SK-MEL-5 (cell line): ENCODE results near the gene CAMKK1. TPM values are rescaled to one million over a fixed set of nuclear protein-coding genes. Genes with fewer than 3 reads are reported as not detected.

ENCODE experiments used
- DNase-seq: peaks from one replicate; pipeline ENCODE4 v3.0.0-alpha.2; 2016; ENCODE audit warnings: low read depth, low spot score
- in situ Hi-C: cut with HindIII; loops from 2 replicates; pipeline ENCODE4 v1.10.0; 2016; ENCODE audit warnings: low sequenced_read_pairs, high pct_unique_total_duplicates, low pct_unique_long_range_greater_than_20kb
- total RNA-seq: library from RNA; depleted of rRNA; stranded (reverse); fragments of >200 nt; shearing (Covaris generic); gene quantifications from 2 replicates; pipeline ENCODE4 v1.2.3, GENCODE V29; 2014

Gene CAMKK1
- total RNA-seq, 1 experiment from 2014 or later: 5.4 TPM

- DNase-seq: no peak
These were observed 54.6 kb downstream of the CAMKK1 start for GRCh38 chr17:3838206-3838605.

GRCh38 chr17:3836551-3836950 lies 56.3 kb downstream of the CAMKK1 start:
- DNase-seq: no peak
- in situ Hi-C loops: no loop called here

More at GRCh38 chr17:3838206-3838605, 54.6 kb downstream of the CAMKK1 start:
- in situ Hi-C loops: no loop called here

DNA sequence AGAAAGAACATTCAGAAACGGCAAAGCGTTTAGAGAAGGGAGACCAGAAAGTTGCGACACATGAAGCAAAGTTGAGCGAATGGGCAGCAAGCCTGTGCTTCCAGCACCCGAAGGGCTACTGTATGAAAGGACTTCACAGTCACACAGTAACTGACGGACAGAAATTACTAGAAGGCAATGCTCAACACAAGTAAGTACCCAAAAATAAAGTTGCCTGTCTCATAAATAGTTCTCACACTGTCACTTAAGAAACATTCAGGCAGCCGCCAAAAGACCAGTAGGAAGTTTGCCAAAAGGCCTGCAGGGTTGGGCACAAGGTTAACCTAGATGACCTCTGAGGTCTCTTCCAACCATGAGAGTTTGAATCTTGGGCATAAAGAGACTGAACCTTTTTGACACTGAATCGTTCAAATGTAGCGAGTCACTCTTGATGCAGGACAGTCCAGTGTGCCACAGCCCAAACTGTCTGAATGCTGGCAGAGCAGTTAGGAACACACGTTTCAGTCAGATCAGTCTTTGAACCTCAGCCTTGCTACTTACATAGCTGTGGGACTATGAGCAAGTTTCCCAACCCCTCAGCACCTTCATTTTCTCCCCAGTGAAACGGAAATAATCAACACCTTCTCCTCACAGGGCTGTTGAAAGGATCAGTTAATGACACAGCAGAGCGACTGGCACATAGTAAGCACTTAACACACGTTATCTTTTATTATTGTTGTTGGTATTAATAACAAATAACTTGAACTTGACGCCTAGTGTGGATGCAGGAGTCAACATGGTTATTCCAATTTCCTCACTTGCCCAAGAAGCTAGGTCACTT lies 57.2 kb downstream of the CAMKK1 start:
- no peak for DNase-seq

GRCh38 chr17:3834811-3835210 lies 58.0 kb downstream of the CAMKK1 start:
- no peak for DNase-seq
- in situ Hi-C loops: no loop called here

More for the DNA sequence above, 57.2 kb downstream of the CAMKK1 start:
- in situ Hi-C loops: no loop called here

GRCh38 chr17:3828852-3829232 lies 64.0 kb downstream of the CAMKK1 start:
- DNase-seq: no peak
- in situ Hi-C loops: no loop called here

DNA sequence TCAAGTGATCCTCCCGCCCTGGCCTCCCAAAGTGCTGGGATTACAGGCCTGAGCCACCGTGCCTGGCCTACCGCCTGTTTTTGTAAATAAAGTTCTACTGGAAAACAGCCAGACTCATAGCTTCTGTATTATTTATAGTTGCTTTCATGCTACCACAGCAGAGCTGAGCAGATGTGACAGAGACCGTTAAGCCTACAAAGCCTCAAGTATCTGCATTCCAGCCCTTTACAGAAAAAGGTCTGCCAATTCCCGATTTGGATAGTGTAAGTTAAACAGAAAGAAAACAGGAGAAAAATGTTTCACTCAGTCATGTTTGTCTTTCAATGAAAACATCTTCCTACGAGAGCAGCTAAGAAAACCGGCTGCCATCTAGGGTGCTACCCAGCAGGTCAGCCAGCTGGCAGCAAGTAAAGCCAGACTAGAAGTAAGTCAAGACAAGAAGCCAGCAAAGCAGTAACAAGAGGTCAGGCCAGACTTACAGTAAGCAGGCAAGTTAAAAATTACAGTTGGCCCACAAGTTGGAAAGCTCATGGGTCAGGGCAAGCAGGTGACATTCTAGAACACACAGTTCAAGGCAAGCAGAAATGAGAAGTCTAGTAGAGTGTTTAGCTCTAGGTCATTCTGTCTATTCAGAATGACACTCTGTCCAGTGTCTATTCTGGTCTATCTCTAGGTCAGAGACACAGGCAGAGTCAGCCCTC lies 64.6 kb downstream of the CAMKK1 start:
- no peak for DNase-seq
- in situ Hi-C loops: no loop called here

GRCh38 chr17:3827124-3827773 lies 65.6 kb downstream of the CAMKK1 start:
- in situ Hi-C loops: no loop called here

GRCh38 chr17:3826191-3826590 lies 66.7 kb downstream of the CAMKK1 start:
- no peak for DNase-seq
- in situ Hi-C loops: no loop called here

More at GRCh38 chr17:3827124-3827773, 65.6 kb downstream of the CAMKK1 start:
- peak; percentile 85 for DNase-seq

DNA sequence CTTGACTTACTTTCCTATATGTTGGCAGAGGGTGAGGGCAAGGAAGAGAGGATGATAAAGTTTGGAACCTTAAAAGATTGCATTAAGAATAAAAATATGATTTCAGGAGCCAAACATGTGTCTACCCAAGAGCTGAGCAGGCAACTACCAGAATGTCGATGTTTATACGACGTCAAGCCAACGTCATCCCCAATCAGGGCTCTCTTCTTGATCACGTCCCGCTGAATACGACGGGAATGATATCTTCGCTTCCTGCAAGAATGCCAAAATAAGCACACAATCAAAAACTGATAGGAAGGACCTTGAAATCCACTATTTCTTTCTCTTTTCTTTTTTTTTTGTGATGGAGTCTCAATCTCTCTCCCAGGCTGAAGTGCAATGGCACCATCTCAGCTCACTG lies 71.8 kb downstream of the CAMKK1 start:
- in situ Hi-C loops: no loop called here
- no peak for DNase-seq

DNA sequence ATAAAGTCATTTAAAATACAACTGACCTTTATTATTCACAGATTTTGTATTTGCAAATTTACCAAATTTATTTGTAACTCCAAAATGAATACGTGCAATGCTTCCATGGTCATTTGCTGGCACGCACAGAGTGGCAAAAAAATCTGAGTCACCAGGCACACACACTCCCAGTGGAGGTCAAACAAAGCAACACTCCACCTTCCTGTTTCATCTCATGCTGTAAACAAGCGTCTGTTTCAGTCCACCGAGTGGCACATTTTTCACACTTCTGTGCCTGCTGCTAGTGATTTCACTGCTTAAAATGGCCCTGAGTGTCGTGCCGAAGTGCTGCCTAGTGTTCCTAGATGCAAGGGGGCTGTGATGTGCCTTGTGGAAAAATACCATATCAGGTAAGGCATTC lies 74.1 kb downstream of the CAMKK1 start:
- in situ Hi-C loops: no loop called here
- DNase-seq: no peak

DNA sequence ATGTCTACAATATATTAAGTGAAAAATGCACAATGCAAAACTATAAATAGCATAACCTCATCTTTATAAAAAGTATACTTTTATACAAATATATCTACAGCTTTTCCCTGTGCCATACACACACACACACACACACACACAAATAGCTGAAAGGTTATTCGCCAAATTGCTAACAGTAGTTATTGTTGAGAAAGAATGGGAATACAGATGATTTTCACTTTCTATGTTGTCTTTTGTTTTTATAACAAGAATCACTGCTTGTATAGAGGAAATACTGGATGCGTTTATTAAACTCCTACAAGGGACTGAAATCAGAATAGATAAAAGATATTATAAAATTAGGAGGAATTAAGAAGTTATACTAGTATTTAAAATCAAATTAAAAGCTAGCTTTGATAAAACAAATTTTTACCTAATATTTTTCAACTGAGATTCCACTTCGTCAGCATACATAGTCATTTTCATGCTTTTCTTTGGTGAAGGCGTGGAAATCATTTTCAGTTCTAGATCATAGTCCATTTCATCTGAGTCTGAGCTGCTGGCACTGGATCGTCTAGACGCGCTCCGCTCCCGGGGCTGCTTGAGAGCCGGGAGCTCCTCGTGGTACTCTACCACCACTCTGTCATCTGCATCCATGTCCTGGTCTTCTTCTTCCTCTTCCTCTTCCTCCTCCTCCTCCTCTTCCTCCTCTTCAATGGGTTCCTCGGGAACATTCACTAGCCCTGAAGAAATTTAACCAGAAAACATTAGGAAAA lies 74.8 kb downstream of the CAMKK1 start:
- no peak for DNase-seq
- in situ Hi-C loops: no loop called here

GRCh38 chr17:3815925-3816324 lies 76.9 kb downstream of the CAMKK1 start:
- in situ Hi-C loops: no loop called here
- DNase-seq: no peak

DNA sequence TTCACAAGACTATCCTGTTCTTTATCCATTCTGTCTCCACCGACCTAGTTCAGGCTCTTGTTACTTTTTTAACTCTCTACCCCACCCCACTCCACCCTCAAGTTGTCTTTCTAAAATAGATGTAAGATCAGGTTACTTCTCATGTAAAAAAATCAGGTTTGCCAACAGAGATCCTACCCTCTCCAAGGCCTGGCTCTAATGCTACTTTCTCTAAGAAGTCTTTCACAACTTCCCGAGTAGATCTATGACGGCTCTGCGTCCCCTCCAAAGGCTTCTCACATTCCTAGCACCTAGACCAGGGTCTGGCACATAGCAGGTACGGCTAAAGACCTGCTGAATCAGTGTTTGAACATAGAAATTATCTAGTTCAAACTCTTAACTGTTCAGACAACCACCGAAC lies 77.7 kb downstream of the CAMKK1 start:
- no peak for DNase-seq
- in situ Hi-C loops: no loop called here

- in situ Hi-C loops: no loop called here
- DNase-seq: no peak
These were observed 78.5 kb downstream of the CAMKK1 start for GRCh38 chr17:3814361-3814760.

GRCh38 chr17:3813171-3813570 lies 79.7 kb downstream of the CAMKK1 start:
- in situ Hi-C loops: no loop called here
- no peak for DNase-seq

GRCh38 chr17:3812771-3813170 lies 80.1 kb downstream of the CAMKK1 start:
- in situ Hi-C loops: no loop called here
- DNase-seq: no peak

GRCh38 chr17:3812284-3812683 lies 80.6 kb downstream of the CAMKK1 start:
- in situ Hi-C loops: no loop called here
- no peak for DNase-seq
